ENCODE measurements around the gene SGMS2.

GRCh38 chr4:107778784-107779530 is 45.8 kb upstream of the SGMS2 start:
- TF ChIP-seq CTCF (IDR thresholded peaks at IDR 0.05): no peak
- TF ChIP-seq EZH2 (IDR thresholded peaks at IDR 0.05): no peak
- TF ChIP-seq EZH2phosphoT487 (IDR thresholded peaks at IDR 0.05): no peak

Data from neural progenitor cell (in vitro differentiated cells).